Body of pancreas (tissue), 4 donors: ENCODE results near the gene TCHP.

Experiments
- POLR2A ChIP-seq, 3 donors: fragments of 450-650 bp; IDR thresholded peaks; one replicate each; pipeline ENCODE4 v1.6.1; 2016; ENCODE audit warnings: antibody characterized with exemption in 3 of 3, mild to moderate bottlenecking in 2 of 3
- TF ChIP-seq, protein P1 (sequence below), 7 experiments: fragments of 450-650 bp in 4 of 7; fragments of 200-600 bp in 3 of 7; sonication (generic) in 3 of 7; IDR thresholded peaks; one replicate each; pipeline ENCODE4 v1.5.1; 2016 to 2019; ENCODE audit warnings: antibody characterized with exemption in 7 of 7

DNA sequence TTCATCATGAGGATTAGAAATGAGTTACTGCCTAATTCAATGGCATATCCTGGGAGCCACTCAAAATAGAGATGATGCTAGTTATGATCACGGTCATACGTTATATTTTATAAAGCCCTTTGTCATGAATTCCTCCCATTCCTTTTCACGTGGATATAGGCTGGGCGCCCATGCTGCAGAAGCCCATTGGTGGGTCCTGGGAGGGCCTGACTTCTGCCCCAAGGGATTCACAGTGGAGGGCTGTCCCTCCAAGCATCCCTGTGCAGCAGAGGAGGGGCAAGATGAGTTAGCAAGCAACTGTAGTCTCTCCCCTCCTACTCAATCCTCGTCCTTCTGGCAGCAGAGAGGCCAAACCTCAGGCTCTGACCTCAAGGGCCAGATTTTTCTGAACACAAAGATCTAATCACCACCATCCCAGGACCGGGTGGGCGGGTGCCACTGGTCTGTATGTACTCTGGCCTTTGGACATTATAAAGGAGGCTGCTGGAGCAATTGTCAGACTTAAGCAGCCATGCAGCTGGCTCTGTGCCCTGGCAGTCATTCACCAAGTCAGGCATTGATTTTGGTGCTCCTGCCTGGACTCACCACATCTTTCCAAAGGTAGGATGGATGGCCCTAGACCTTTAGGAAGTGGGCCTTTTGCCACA is 28.3 kb upstream of the TCHP start:
- TF ChIP-seq, protein P1, sequence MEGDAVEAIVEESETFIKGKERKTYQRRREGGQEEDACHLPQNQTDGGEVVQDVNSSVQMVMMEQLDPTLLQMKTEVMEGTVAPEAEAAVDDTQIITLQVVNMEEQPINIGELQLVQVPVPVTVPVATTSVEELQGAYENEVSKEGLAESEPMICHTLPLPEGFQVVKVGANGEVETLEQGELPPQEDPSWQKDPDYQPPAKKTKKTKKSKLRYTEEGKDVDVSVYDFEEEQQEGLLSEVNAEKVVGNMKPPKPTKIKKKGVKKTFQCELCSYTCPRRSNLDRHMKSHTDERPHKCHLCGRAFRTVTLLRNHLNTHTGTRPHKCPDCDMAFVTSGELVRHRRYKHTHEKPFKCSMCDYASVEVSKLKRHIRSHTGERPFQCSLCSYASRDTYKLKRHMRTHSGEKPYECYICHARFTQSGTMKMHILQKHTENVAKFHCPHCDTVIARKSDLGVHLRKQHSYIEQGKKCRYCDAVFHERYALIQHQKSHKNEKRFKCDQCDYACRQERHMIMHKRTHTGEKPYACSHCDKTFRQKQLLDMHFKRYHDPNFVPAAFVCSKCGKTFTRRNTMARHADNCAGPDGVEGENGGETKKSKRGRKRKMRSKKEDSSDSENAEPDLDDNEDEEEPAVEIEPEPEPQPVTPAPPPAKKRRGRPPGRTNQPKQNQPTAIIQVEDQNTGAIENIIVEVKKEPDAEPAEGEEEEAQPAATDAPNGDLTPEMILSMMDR (IDR thresholded peaks at IDR 0.05), result no peak
- no peak for TF ChIP-seq POLR2A (IDR thresholded peaks at IDR 0.05)
